Fibroblast of peridontal ligament (primary cell): ENCODE measurements around the gene DUS3L.

Experiments used
- DNase-seq: peaks from one replicate; pipeline ENCODE4 v3.0.0-alpha.2; 2010; ENCODE audit errors: extremely low read depth

DUS3L gene

GRCh38 chr19:5790559-5791520 lies at the start of gene DUS3L:
Gene DUS3L, minus strand, starts transcription at chr19:5791163. Its CDS starts 22 bp downstream, at chr19:5791141.
- peak; percentile 97 for DNase-seq

- no peak for DNase-seq
Measured at GRCh38 chr19:5839065-5840017, 48.4 kb upstream of the DUS3L start, which contains the start of gene FUT6. Gene FUT6, minus strand, starts transcription at chr19:5839702. Its CDS starts 7,135 bp downstream, at chr19:5832567.

GRCh38 chr19:5838353-5839064 lies 47.5 kb upstream of the DUS3L start:
- no peak for DNase-seq

GRCh38 chr19:5837761-5838352 lies 46.9 kb upstream of the DUS3L start:
- DNase-seq, result no peak

- DNase-seq, result no peak
Measured at GRCh38 chr19:5832527-5833216, 41.7 kb upstream of the DUS3L start.

GRCh38 chr19:5832061-5832460 lies 41.1 kb upstream of the DUS3L start:
- no peak for DNase-seq

GRCh38 chr19:5831159-5831558 lies 40.2 kb upstream of the DUS3L start:
- DNase-seq, result no peak

- no peak for DNase-seq
Measured at GRCh38 chr19:5829567-5830310, 38.8 kb upstream of the DUS3L start.

GRCh38 chr19:5828661-5829566 lies 38.0 kb upstream of the DUS3L start:
- DNase-seq, result no peak

- peak; percentile 82 for DNase-seq
Measured at GRCh38 chr19:5827891-5828660, 37.1 kb upstream of the DUS3L start.

- no peak for DNase-seq
Measured at GRCh38 chr19:5827342-5827890, 36.5 kb upstream of the DUS3L start.

GRCh38 chr19:5826531-5827341 lies 35.8 kb upstream of the DUS3L start:
- peak; percentile 12 for DNase-seq

- no peak for DNase-seq
Measured at GRCh38 chr19:5825178-5825577, 34.2 kb upstream of the DUS3L start.

- no peak for DNase-seq
Measured at GRCh38 chr19:5824751-5825150, 33.8 kb upstream of the DUS3L start.

- no peak for DNase-seq
Measured at GRCh38 chr19:5823579-5824281, 32.8 kb upstream of the DUS3L start.

- no peak for DNase-seq
Measured at GRCh38 chr19:5822181-5822844, 31.4 kb upstream of the DUS3L start.
